GM18520 (cell line): ENCODE results near the gene GPR39.

ENCODE experiments used
- ATAC-seq: cut with Tn5 transposase; IDR thresholded peaks from one replicate; pipeline ENCODE4 v1.9.1; 2021; ENCODE audit not compliant: unreplicated experiment

Gene GPR39

GRCh38 chr2:132559921-132560320 lies 143.3 kb downstream of the GPR39 start:
- ATAC-seq, result no peak

- no peak for ATAC-seq
Measured at GRCh38 chr2:132560562-132560961, 144.0 kb downstream of the GPR39 start.

- no peak for ATAC-seq
Measured at GRCh38 chr2:132562245-132562644, 145.6 kb downstream of the GPR39 start.

- no peak for ATAC-seq
Measured at GRCh38 chr2:132564065-132564464, 147.5 kb downstream of the GPR39 start.

GRCh38 chr2:132566379-132566778 lies 149.8 kb downstream of the GPR39 start:
- ATAC-seq, result no peak

- no peak for ATAC-seq
Measured at GRCh38 chr2:132567682-132568081, 151.1 kb downstream of the GPR39 start.

- ATAC-seq, result no peak
Measured at GRCh38 chr2:132568656-132569055, 152.1 kb downstream of the GPR39 start.

- ATAC-seq, result no peak
Measured at GRCh38 chr2:132573444-132574007, 156.9 kb downstream of the GPR39 start.

- ATAC-seq, result no peak
Measured at GRCh38 chr2:132577686-132578085, 161.1 kb downstream of the GPR39 start.

- no peak for ATAC-seq
Measured at GRCh38 chr2:132581591-132581990, 165.0 kb downstream of the GPR39 start.

- ATAC-seq, result no peak
Measured at GRCh38 chr2:132581991-132582738, 165.6 kb downstream of the GPR39 start.

GRCh38 chr2:132583666-132584360 lies 167.2 kb downstream of the GPR39 start:
- ATAC-seq, result no peak

- no peak for ATAC-seq
Measured at GRCh38 chr2:132584976-132585817, 168.6 kb downstream of the GPR39 start.

GRCh38 chr2:132586101-132586511 lies 169.5 kb downstream of the GPR39 start:
- ATAC-seq, result no peak

GRCh38 chr2:132586835-132587234 lies 170.2 kb downstream of the GPR39 start:
- no peak for ATAC-seq

GRCh38 chr2:132588576-132588975 lies 172.0 kb downstream of the GPR39 start:
- no peak for ATAC-seq

GRCh38 chr2:132589111-132589830 lies 172.7 kb downstream of the GPR39 start:
- no peak for ATAC-seq

GRCh38 chr2:132589966-132590365 lies 173.4 kb downstream of the GPR39 start:
- no peak for ATAC-seq

- ATAC-seq, result no peak
Measured at GRCh38 chr2:132593171-132593570, 176.6 kb downstream of the GPR39 start.

- ATAC-seq, result no peak
Measured at GRCh38 chr2:132595186-132595585, 178.6 kb downstream of the GPR39 start.

GRCh38 chr2:132595693-132596092 lies 179.1 kb downstream of the GPR39 start:
- ATAC-seq, result no peak
